Bone marrow (tissue), 2 donors: ENCODE data around the gene ICA1L.
"Not testable (repeated sequence)": the region's sequence is repeated elsewhere in the genome, so short reads cannot be mapped to it uniquely, and the experiment has no call there.

Experiments
- DNase-seq, 2 donors: peaks; one replicate each; lab custom pipeline; 2025; lab: John Stamatoyannopoulos, UW

ICA1L gene

GRCh38 chr2:202871300-202872141 lies at the start of gene ICA1L:
TSS of gene ICA1L (minus strand) at chr2:202871766. CDS start at chr2:202829009, 42,757 bp downstream.
- peak in 1 of 2 donors; percentile 40 for DNase-seq

- DNase-seq, result no peak
Observed at GRCh38 chr2:202918860-202919259, 47.3 kb upstream of the ICA1L start.

GRCh38 chr2:202912342-202913201 lies 41.0 kb upstream of the ICA1L start:
- not testable (repeated sequence) for DNase-seq

- DNase-seq, result peak; percentile 58 to 92
Observed at GRCh38 chr2:202911512-202912341, 40.2 kb upstream of the ICA1L start, which contains the start of the genes CARF and WDR12. TSS of gene CARF (plus strand) at chr2:202912275. CDS start at chr2:202941903, 29,628 bp downstream. TSS of gene WDR12 (minus strand) at chr2:202911673. CDS start at chr2:202911476, 197 bp downstream.

GRCh38 chr2:202911203-202911511 lies 39.6 kb upstream of the ICA1L start:
- no peak for DNase-seq

GRCh38 chr2:202910698-202911097 lies 39.1 kb upstream of the ICA1L start:
- DNase-seq, result no peak

- DNase-seq, result not testable (repeated sequence)
Observed at GRCh38 chr2:202910250-202910649, 38.7 kb upstream of the ICA1L start.

GRCh38 chr2:202909394-202910192 lies 38.0 kb upstream of the ICA1L start:
- DNase-seq, result no peak

GRCh38 chr2:202908186-202908585 lies 36.6 kb upstream of the ICA1L start:
- no peak for DNase-seq

- not testable (repeated sequence) for DNase-seq
Observed at GRCh38 chr2:202905507-202905906, 33.9 kb upstream of the ICA1L start.

- no peak for DNase-seq
Observed at GRCh38 chr2:202885190-202885589, 13.6 kb upstream of the ICA1L start.

GRCh38 chr2:202883987-202884675 lies 12.6 kb upstream of the ICA1L start:
- DNase-seq, result no peak

GRCh38 chr2:202881570-202881969 lies 10.0 kb upstream of the ICA1L start:
- no peak for DNase-seq

GRCh38 chr2:202877699-202878098 lies 6.1 kb upstream of the ICA1L start:
- no peak for DNase-seq

GRCh38 chr2:202870431-202871299 lies 901 bp downstream of the ICA1L start:
- peak in 1 of 2 donors; percentile 30 for DNase-seq

- DNase-seq, result no peak
Observed at GRCh38 chr2:202861987-202862386, 9.6 kb downstream of the ICA1L start.

GRCh38 chr2:202858601-202859000 lies 13.0 kb downstream of the ICA1L start:
- DNase-seq, result no peak

- DNase-seq, result not testable (repeated sequence)
Observed at GRCh38 chr2:202849343-202849742, 22.2 kb downstream of the ICA1L start.

GRCh38 chr2:202848813-202849212 lies 22.8 kb downstream of the ICA1L start:
- no peak for DNase-seq
